Stimulated activated CD4-positive, alpha-beta T cell treated with anti-CD3 and anti-CD28 coated beads, Interleukin-12 subunit alpha, Interleukin-12 subunit beta, amount 100 ng/mL, for 4 hours (primary cell): Measurements from ENCODE around the gene FTCD.
"Not testable (repeated sequence)": the region's sequence is repeated elsewhere in the genome, so short reads cannot be mapped to it uniquely, and the experiment has no call there.

Experiments
- DNase-seq: peaks from one replicate; pipeline ENCODE4 v3.0.0-alpha.2; 2020

The FTCD gene

GRCh38 chr21:46155514-46156377 lies at the start of gene FTCD:
Gene FTCD (minus strand): TSS chr21:46155579. CDS start chr21:46155523, 56 bp downstream.
- DNase-seq, result no peak

GRCh38 chr21:46205166-46205565 lies 49.8 kb upstream of the FTCD start:
- no peak for DNase-seq

GRCh38 chr21:46203203-46203600 lies 47.8 kb upstream of the FTCD start:
- no peak for DNase-seq

- no peak for DNase-seq
Measured at GRCh38 chr21:46202592-46203202, 47.3 kb upstream of the FTCD start.

GRCh38 chr21:46200877-46201803 lies 45.8 kb upstream of the FTCD start:
- not testable (repeated sequence) for DNase-seq

GRCh38 chr21:46199436-46200373 lies 44.3 kb upstream of the FTCD start:
- DNase-seq, result no peak

GRCh38 chr21:46196733-46197132 lies 41.4 kb upstream of the FTCD start:
- DNase-seq, result no peak

GRCh38 chr21:46195595-46196195 lies 40.3 kb upstream of the FTCD start:
- DNase-seq, result no peak

- DNase-seq, result no peak
Measured at GRCh38 chr21:46194374-46195334, 39.3 kb upstream of the FTCD start.

- DNase-seq, result no peak
Measured at GRCh38 chr21:46193829-46194373, 38.5 kb upstream of the FTCD start.

GRCh38 chr21:46191686-46192575 lies 36.6 kb upstream of the FTCD start:
- no peak for DNase-seq

- DNase-seq, result no peak
Measured at GRCh38 chr21:46191257-46191685, 35.9 kb upstream of the FTCD start.

- DNase-seq, result no peak
Measured at GRCh38 chr21:46190491-46191131, 35.2 kb upstream of the FTCD start.

GRCh38 chr21:46189959-46190490 lies 34.6 kb upstream of the FTCD start:
- no peak for DNase-seq

- DNase-seq, result no peak
Measured at GRCh38 chr21:46189213-46189958, 34.0 kb upstream of the FTCD start.

- no peak for DNase-seq
Measured at GRCh38 chr21:46188226-46189212, 33.1 kb upstream of the FTCD start.
